IMR-90 (cell line): Measurements from ENCODE around the gene PIGM.

Experiments
- CEBPB ChIP-seq: IDR thresholded peaks from 2 replicates; pipeline ENCODE4 v1.6.1; 2012; ENCODE audit warnings: low read depth, low read length, improper control_type of control experiment
- MXI1 ChIP-seq: IDR thresholded peaks from 2 replicates; pipeline ENCODE4 v1.6.1; 2012; ENCODE audit warnings: low read depth, mild to moderate bottlenecking, low read length, moderate library complexity, borderline replicate concordance
- POLR2A ChIP-seq: IDR thresholded peaks from 2 replicates; pipeline ENCODE4 v1.6.1; 2012; ENCODE audit warnings: mild to moderate bottlenecking, low read depth, low read length
- RFX5 ChIP-seq: IDR thresholded peaks from 2 replicates; pipeline ENCODE4 v1.8.0; 2012; ENCODE audit warnings: low read depth, mild to moderate bottlenecking, low read length, moderate library complexity
- SMC3 ChIP-seq: fragments of 150-350 bp; IDR thresholded peaks from 2 replicates; pipeline ENCODE4 v1.6.1; 2016; ENCODE audit warnings: low read depth, mild to moderate bottlenecking, antibody characterized with exemption, low read length, moderate library complexity
- TF ChIP-seq, protein P1 (sequence below): conservative IDR thresholded peaks from 2 replicates; pipeline ENCODE4 v1.5.1; 2012; ENCODE audit warnings: mild to moderate bottlenecking, low read depth, low read length, improper control_type of control experiment

DNA sequence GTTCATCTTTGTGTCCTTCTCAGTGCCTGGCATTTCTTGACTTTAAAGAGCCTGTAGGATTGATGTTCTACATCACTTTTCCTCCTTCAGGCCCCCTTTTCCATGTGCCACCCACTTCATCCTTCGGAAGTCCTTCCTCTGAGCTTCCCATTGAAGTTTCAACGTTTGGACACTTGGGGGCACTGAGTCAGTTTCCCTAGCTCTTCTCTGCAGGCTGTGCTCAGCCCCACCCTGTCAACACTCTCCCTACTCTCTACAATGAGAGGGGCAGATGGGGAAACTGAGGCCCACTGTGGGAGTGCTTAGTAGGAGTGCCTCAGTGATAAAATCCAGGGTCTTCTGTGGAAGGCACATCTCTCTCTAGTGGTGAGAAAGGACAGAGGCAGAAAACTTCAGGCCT, 26.3 kb upstream of the PIGM start:
- no peak for TF ChIP-seq POLR2A
- no peak for TF ChIP-seq RFX5
- TF ChIP-seq, protein P1, sequence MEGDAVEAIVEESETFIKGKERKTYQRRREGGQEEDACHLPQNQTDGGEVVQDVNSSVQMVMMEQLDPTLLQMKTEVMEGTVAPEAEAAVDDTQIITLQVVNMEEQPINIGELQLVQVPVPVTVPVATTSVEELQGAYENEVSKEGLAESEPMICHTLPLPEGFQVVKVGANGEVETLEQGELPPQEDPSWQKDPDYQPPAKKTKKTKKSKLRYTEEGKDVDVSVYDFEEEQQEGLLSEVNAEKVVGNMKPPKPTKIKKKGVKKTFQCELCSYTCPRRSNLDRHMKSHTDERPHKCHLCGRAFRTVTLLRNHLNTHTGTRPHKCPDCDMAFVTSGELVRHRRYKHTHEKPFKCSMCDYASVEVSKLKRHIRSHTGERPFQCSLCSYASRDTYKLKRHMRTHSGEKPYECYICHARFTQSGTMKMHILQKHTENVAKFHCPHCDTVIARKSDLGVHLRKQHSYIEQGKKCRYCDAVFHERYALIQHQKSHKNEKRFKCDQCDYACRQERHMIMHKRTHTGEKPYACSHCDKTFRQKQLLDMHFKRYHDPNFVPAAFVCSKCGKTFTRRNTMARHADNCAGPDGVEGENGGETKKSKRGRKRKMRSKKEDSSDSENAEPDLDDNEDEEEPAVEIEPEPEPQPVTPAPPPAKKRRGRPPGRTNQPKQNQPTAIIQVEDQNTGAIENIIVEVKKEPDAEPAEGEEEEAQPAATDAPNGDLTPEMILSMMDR: no peak
- TF ChIP-seq CEBPB: no peak
- TF ChIP-seq SMC3: no peak
- no peak for TF ChIP-seq MXI1
